MM.1S (cell line): ENCODE results near the gene HOXB1.

Experiments
- DNase-seq: peaks from one replicate; pipeline ENCODE4 v3.0.0-alpha.2; 2015
- H2AFZ ChIP-seq: fragments of 300-600 bp; sonication (generic); 2 replicates; pipeline ENCODE4 v1.6.0; 2016; ENCODE audit warnings: antibody characterized with exemption, low read length
- H3F3A ChIP-seq: fragments of 300-600 bp; sonication (generic); 2 replicates; pipeline ENCODE4 v1.6.1; 2016; ENCODE audit warnings: mild to moderate bottlenecking, antibody characterized with exemption, low read length, moderate library complexity, mixed read lengths; ENCODE audit not compliant: insufficient read depth
- H3K27ac ChIP-seq: fragments of 300-600 bp; sonication (generic); 2 replicates; pipeline ENCODE4 v1.5.1; 2016; ENCODE audit warnings: mild to moderate bottlenecking, low read length
- H3K27me3 ChIP-seq: fragments of 300-600 bp; sonication (generic); replicated peaks from 2 replicates; pipeline ENCODE4 v1.6.0; 2016; ENCODE audit warnings: low read length; ENCODE audit not compliant: insufficient read depth
- H3K36me3 ChIP-seq: fragments of 300-600 bp; sonication (generic); replicated peaks from 2 replicates; pipeline ENCODE4 v1.6.1; 2016; ENCODE audit warnings: mild to moderate bottlenecking, low read length, mixed read lengths; ENCODE audit not compliant: insufficient read depth
- H3K4me1 ChIP-seq: fragments of 300-600 bp; sonication (generic); 2 replicates; pipeline ENCODE4 v1.6.1; 2016; ENCODE audit warnings: low read length, mixed read lengths
- H3K4me2 ChIP-seq: fragments of 300-600 bp; sonication (generic); 2 replicates; pipeline ENCODE4 v1.6.0; 2016; ENCODE audit warnings: low read depth, low read length
- H3K4me3 ChIP-seq: fragments of 300-600 bp; sonication (generic); 2 replicates; pipeline ENCODE4 v1.5.1; 2016; ENCODE audit warnings: low read length, mixed read lengths
- H3K79me2 ChIP-seq: fragments of 300-600 bp; sonication (generic); 2 replicates; pipeline ENCODE4 v1.6.1; 2016; ENCODE audit warnings: mixed run types, low read length, mixed read lengths
- H3K9ac ChIP-seq: fragments of 300-600 bp; sonication (generic); 2 replicates; pipeline ENCODE4 v1.6.1; 2016; ENCODE audit warnings: low read length, mixed read lengths
- H3K9me2 ChIP-seq: fragments of 300-600 bp; sonication (generic); replicated peaks from 2 replicates; pipeline ENCODE4 v1.6.1; 2016; ENCODE audit warnings: mild to moderate bottlenecking, low read length, mixed read lengths; ENCODE audit not compliant: insufficient read depth
- H3K9me3 ChIP-seq: fragments of 300-600 bp; sonication (generic); replicated peaks from 2 replicates; pipeline ENCODE4 v1.6.1; 2016; ENCODE audit warnings: mild to moderate bottlenecking, low read length, mixed read lengths; ENCODE audit not compliant: insufficient read depth
- H4K20me1 ChIP-seq: fragments of 300-600 bp; sonication (generic); 2 replicates; pipeline ENCODE4 v1.6.1; 2016; ENCODE audit warnings: mild to moderate bottlenecking, low read length, moderate library complexity, mixed read lengths; ENCODE audit not compliant: insufficient read depth
- CTCF ChIP-seq: fragments of 300-600 bp; sonication (generic); IDR thresholded peaks from 2 replicates; pipeline ENCODE4 v1.5.1; 2016; ENCODE audit warnings: antibody characterized with exemption, low read length, mixed read lengths
- EZH2 ChIP-seq: fragments of 300-600 bp; sonication (generic); optimal IDR thresholded peaks from 2 replicates; pipeline ENCODE3; 2017; ENCODE audit warnings: low read depth, mild to moderate bottlenecking, antibody characterized with exemption, low read length, mixed read lengths
- EZH2phosphoT487 ChIP-seq: fragments of 300-600 bp; sonication (generic); IDR thresholded peaks from 2 replicates; pipeline ENCODE4 v1.6.1; 2018; ENCODE audit warnings: antibody characterized with exemption, low read length

Gene HOXB1

GRCh38 chr17:48489781-48490180 lies 41.0 kb downstream of the HOXB1 start:
- Histone ChIP-seq H3K36me3 (no peaks in the 10 kb centered on the region), H3K79me2 (no peaks in the 10 kb centered on the region), H3K9ac (no peak overlapping the region), H3K4me1 (peaks cover 20% of the 10 kb centered on the region), H3K9me2 (no peaks in the 10 kb centered on the region), H2AFZ (no peak overlapping the region), H3F3A (no peaks in the 10 kb centered on the region), H4K20me1 (no peaks in the 10 kb centered on the region), H3K27ac (no peak overlapping the region), H3K27me3 (no peaks in the 10 kb centered on the region), H3K9me3 (no peaks in the 10 kb centered on the region), H3K4me3 (no peak overlapping the region), H3K4me2 (no peak overlapping the region)
- no peak for TF ChIP-seq CTCF
- no peak for TF ChIP-seq EZH2phosphoT487
- TF ChIP-seq EZH2 = no peak
- DNase-seq = no peak

- Histone ChIP-seq H3K9ac (no peak overlapping the region), H3K4me1 (peaks cover 31% of the 10 kb centered on the region), H3K4me2 (no peak overlapping the region), H3K9me3 (no peaks in the 10 kb centered on the region), H3K9me2 (no peaks in the 10 kb centered on the region), H3K36me3 (no peaks in the 10 kb centered on the region), H3F3A (0 out of 2 replicates have a peak, but pooled peaks cover 7% of the 10 kb centered on the region), H4K20me1 (no peaks in the 10 kb centered on the region), H3K27ac (no peak overlapping the region), H3K27me3 (no peaks in the 10 kb centered on the region), H3K4me3 (no peak overlapping the region), H2AFZ (no peak overlapping the region), H3K79me2 (no peaks in the 10 kb centered on the region)
- DNase-seq = no peak
- TF ChIP-seq CTCF (no peak), EZH2phosphoT487 (no peak), EZH2 (no peak)
Measured at GRCh38 chr17:48488548-48489106, 42.2 kb downstream of the HOXB1 start.

- Histone ChIP-seq H3K27ac (no peak overlapping the region), H3K4me2 (no peak overlapping the region), H3K79me2 (no peaks in the 10 kb centered on the region), H3F3A (0 out of 2 replicates have a peak, but pooled peaks cover 9% of the 10 kb centered on the region), H3K36me3 (no peaks in the 10 kb centered on the region), H3K9me2 (no peaks in the 10 kb centered on the region), H3K9me3 (no peaks in the 10 kb centered on the region), H4K20me1 (no peaks in the 10 kb centered on the region), H3K4me1 (peaks cover 37% of the 10 kb centered on the region), H3K4me3 (no peak overlapping the region), H3K9ac (no peak overlapping the region), H2AFZ (no peak overlapping the region), H3K27me3 (no peaks in the 10 kb centered on the region)
- no peak for DNase-seq
- no peak for TF ChIP-seq CTCF
- no peak for TF ChIP-seq EZH2
- TF ChIP-seq EZH2phosphoT487 = no peak
Measured at GRCh38 chr17:48487221-48487620, 43.6 kb downstream of the HOXB1 start.
